ENCODE data around the gene IRS1. TPM values are rescaled to one million over a fixed set of nuclear protein-coding genes. Genes with fewer than 3 reads are reported as not detected.

Gene IRS1
- total RNA-seq, 4 donors from 2014 or later: 6.2 to 20.9 (median 12.8) TPM

GRCh38 chr2:226777611-226778010, 22.0 kb downstream of the IRS1 start:
- H3K27me3 ChIP-seq: no peaks in the 10 kb centered on the region
- in situ Hi-C loops (cut with MboI; ENCODE audit: low pct_ligation_motif_present in 1 of 4, low pct_unique_long_range_greater_than_20kb in 1 of 4, low sequenced_read_pairs in 3 of 4): loop anchor here in 1 of 4 donors (25.0 kb wide), 1 partner anchor 115 kb away; no protein-coding TSS in a partner anchor
- no peak for TF ChIP-seq CTCF (IDR thresholded peaks at IDR 0.05)
- no peak for TF ChIP-seq POLR2AphosphoS5 (IDR thresholded peaks at IDR 0.05)
- no peak for TF ChIP-seq POLR2A (IDR thresholded peaks at IDR 0.05)
- TF ChIP-seq EP300 (IDR thresholded peaks at IDR 0.05; ENCODE audit: low read depth): no peak
- no peak for DNase-seq
- H3K4me3 ChIP-seq: no peak overlapping the region
- no peaks in the 10 kb centered on the region for H3K36me3 ChIP-seq
- peaks cover 0 to 30% (median 14%) of the 10 kb centered on the region in 4 donors for H3K4me1 ChIP-seq
- intact Hi-C loops (cut with DNase I; ENCODE audit: low total_unique reads): no loop called here
- peaks cover 0 to 7% of the 10 kb centered on the region in 2 donors for H3K9me3 ChIP-seq
- no peak overlapping the region for H3K27ac ChIP-seq
- 80 to 90% methylated on average over 2 to 4 of the region's 4 CpGs for WGBS, 2 donors (ENCODE audit: low coverage in 1 of 2)

GRCh38 chr2:226776104-226776503, 23.5 kb downstream of the IRS1 start:
- no peaks in the 10 kb centered on the region for H3K27me3 ChIP-seq
- no peak for DNase-seq
- intact Hi-C loops (cut with DNase I; ENCODE audit: low total_unique reads): no loop called here
- in situ Hi-C loops (cut with MboI; ENCODE audit: low pct_ligation_motif_present in 1 of 4, low pct_unique_long_range_greater_than_20kb in 1 of 4, low sequenced_read_pairs in 3 of 4): loop anchor here in 1 of 4 donors (25.0 kb wide), 1 partner anchor 114 kb away; no protein-coding TSS in a partner anchor
- no peak for TF ChIP-seq EP300 (IDR thresholded peaks at IDR 0.05; ENCODE audit: low read depth)
- no peak for TF ChIP-seq POLR2AphosphoS5 (IDR thresholded peaks at IDR 0.05)
- TF ChIP-seq CTCF (IDR thresholded peaks at IDR 0.05): no peak
- TF ChIP-seq POLR2A (IDR thresholded peaks at IDR 0.05): no peak
- no peak overlapping the region for H3K27ac ChIP-seq
- H3K4me3 ChIP-seq: no peak overlapping the region
- peaks cover 9 to 39% (median 25%) of the 10 kb centered on the region in 4 donors for H3K4me1 ChIP-seq
- 88 to 89% methylated on average over 4 of the region's 4 CpGs for WGBS, 2 donors (ENCODE audit: low coverage in 1 of 2)
- peaks cover 0 to 7% of the 10 kb centered on the region in 2 donors for H3K9me3 ChIP-seq
- no peaks in the 10 kb centered on the region for H3K36me3 ChIP-seq

GRCh38 chr2:226775032-226775509, 24.5 kb downstream of the IRS1 start:
- TF ChIP-seq CTCF (IDR thresholded peaks at IDR 0.05): no peak
- TF ChIP-seq EP300 (IDR thresholded peaks at IDR 0.05; ENCODE audit: low read depth): no peak
- TF ChIP-seq POLR2A (IDR thresholded peaks at IDR 0.05): no peak
- TF ChIP-seq POLR2AphosphoS5 (IDR thresholded peaks at IDR 0.05): no peak
- H3K27ac ChIP-seq: no peak overlapping the region
- WGBS, 2 donors (ENCODE audit: low coverage in 1 of 2): 90 to 99% methylated on average over 3 of the region's 3 CpGs
- peaks cover 0 to 7% of the 10 kb centered on the region in 2 donors for H3K9me3 ChIP-seq
- peaks cover 9 to 49% (median 33%) of the 10 kb centered on the region in 4 donors for H3K4me1 ChIP-seq
- DNase-seq: no peak
- intact Hi-C loops (cut with DNase I; ENCODE audit: low total_unique reads) (no loop called here), in situ Hi-C loops (cut with MboI; ENCODE audit: low pct_ligation_motif_present in 1 of 4, low pct_unique_long_range_greater_than_20kb in 1 of 4, low sequenced_read_pairs in 3 of 4) (loop anchor here in 1 of 4 donors (25.0 kb wide), 1 partner anchor 113 kb away; no protein-coding TSS in a partner anchor)
- no peaks in the 10 kb centered on the region for H3K27me3 ChIP-seq
- H3K4me3 ChIP-seq: no peak overlapping the region
- H3K36me3 ChIP-seq: no peaks in the 10 kb centered on the region

GRCh38 chr2:226773291-226773690, 26.3 kb downstream of the IRS1 start:
- H3K27me3 ChIP-seq: no peaks in the 10 kb centered on the region
- H3K4me1 ChIP-seq: peaks cover 9 to 51% (median 33%) of the 10 kb centered on the region in 4 donors
- intact Hi-C loops (cut with DNase I; ENCODE audit: low total_unique reads) (no loop called here), in situ Hi-C loops (cut with MboI; ENCODE audit: low pct_ligation_motif_present in 1 of 4, low pct_unique_long_range_greater_than_20kb in 1 of 4, low sequenced_read_pairs in 3 of 4) (no loop called here)
- H3K36me3 ChIP-seq: no peaks in the 10 kb centered on the region
- WGBS, 2 donors (ENCODE audit: low coverage in 1 of 2): 31 to 45% methylated on average over 2 of the region's 2 CpGs
- H3K4me3 ChIP-seq: peak overlapping the region in 1 of 4 donors; percentile 2
- TF ChIP-seq EP300 (IDR thresholded peaks at IDR 0.05; ENCODE audit: low read depth) (no peak), POLR2A (IDR thresholded peaks at IDR 0.05) (no peak), CTCF (IDR thresholded peaks at IDR 0.05) (no peak), POLR2AphosphoS5 (IDR thresholded peaks at IDR 0.05) (no peak)
- H3K27ac ChIP-seq: peak overlapping the region; percentile 16 to 60 (median 41)
- peaks cover 0 to 7% of the 10 kb centered on the region in 2 donors for H3K9me3 ChIP-seq
- no peak for DNase-seq
